ENCODE data around the gene OVAAL. TPM values are rescaled to one million over a fixed set of nuclear protein-coding genes. Genes with fewer than 3 reads are reported as not detected.

OVAAL gene
- total and polyA plus RNA-seq, 10 of the 15 experiments (the other 5 are each of a cell fraction or from before 2014, with no cell fraction given), result 0.04 to 0.33 (median 0.06) TPM; not detected in 7

- TF ChIP-seq, protein P1, sequence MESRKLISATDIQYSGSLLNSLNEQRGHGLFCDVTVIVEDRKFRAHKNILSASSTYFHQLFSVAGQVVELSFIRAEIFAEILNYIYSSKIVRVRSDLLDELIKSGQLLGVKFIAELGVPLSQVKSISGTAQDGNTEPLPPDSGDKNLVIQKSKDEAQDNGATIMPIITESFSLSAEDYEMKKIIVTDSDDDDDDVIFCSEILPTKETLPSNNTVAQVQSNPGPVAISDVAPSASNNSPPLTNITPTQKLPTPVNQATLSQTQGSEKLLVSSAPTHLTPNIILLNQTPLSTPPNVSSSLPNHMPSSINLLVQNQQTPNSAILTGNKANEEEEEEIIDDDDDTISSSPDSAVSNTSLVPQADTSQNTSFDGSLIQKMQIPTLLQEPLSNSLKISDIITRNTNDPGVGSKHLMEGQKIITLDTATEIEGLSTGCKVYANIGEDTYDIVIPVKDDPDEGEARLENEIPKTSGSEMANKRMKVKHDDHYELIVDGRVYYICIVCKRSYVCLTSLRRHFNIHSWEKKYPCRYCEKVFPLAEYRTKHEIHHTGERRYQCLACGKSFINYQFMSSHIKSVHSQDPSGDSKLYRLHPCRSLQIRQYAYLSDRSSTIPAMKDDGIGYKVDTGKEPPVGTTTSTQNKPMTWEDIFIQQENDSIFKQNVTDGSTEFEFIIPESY (IDR thresholded peaks at IDR 0.05), result no peak
- TF ChIP-seq KLF5 (IDR thresholded peaks at IDR 0.05; ENCODE audit: partially characterized antibody), result no peak
- TF ChIP-seq, protein P2, sequence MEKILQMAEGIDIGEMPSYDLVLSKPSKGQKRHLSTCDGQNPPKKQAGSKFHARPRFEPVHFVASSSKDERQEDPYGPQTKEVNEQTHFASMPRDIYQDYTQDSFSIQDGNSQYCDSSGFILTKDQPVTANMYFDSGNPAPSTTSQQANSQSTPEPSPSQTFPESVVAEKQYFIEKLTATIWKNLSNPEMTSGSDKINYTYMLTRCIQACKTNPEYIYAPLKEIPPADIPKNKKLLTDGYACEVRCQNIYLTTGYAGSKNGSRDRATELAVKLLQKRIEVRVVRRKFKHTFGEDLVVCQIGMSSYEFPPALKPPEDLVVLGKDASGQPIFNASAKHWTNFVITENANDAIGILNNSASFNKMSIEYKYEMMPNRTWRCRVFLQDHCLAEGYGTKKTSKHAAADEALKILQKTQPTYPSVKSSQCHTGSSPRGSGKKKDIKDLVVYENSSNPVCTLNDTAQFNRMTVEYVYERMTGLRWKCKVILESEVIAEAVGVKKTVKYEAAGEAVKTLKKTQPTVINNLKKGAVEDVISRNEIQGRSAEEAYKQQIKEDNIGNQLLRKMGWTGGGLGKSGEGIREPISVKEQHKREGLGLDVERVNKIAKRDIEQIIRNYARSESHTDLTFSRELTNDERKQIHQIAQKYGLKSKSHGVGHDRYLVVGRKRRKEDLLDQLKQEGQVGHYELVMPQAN (conservative IDR thresholded peaks at IDR 0.05), result no peak
- TF ChIP-seq PRDM15 (CRISPR knock-in tag; IDR thresholded peaks at IDR 0.05), result no peak
- TF ChIP-seq, protein P3, sequence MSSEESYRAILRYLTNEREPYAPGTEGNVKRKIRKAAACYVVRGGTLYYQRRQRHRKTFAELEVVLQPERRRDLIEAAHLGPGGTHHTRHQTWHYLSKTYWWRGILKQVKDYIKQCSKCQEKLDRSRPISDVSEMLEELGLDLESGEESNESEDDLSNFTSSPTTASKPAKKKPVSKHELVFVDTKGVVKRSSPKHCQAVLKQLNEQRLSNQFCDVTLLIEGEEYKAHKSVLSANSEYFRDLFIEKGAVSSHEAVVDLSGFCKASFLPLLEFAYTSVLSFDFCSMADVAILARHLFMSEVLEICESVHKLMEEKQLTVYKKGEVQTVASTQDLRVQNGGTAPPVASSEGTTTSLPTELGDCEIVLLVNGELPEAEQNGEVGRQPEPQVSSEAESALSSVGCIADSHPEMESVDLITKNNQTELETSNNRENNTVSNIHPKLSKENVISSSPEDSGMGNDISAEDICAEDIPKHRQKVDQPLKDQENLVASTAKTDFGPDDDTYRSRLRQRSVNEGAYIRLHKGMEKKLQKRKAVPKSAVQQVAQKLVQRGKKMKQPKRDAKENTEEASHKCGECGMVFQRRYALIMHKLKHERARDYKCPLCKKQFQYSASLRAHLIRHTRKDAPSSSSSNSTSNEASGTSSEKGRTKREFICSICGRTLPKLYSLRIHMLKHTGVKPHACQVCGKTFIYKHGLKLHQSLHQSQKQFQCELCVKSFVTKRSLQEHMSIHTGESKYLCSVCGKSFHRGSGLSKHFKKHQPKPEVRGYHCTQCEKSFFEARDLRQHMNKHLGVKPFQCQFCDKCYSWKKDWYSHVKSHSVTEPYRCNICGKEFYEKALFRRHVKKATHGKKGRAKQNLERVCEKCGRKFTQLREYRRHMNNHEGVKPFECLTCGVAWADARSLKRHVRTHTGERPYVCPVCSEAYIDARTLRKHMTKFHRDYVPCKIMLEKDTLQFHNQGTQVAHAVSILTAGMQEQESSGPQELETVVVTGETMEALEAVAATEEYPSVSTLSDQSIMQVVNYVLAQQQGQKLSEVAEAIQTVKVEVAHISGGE (CRISPR knock-in tag; IDR thresholded peaks at IDR 0.05), result no peak
Measured at GRCh38 chr1:180513531-180513930, 45.2 kb upstream of the OVAAL start (continued).
